Gastroesophageal sphincter (tissue), 4 donors: ENCODE data around the gene DNAH17. TPM values are rescaled to one million over a fixed set of nuclear protein-coding genes. Genes with fewer than 3 reads are reported as not detected.
A peak's percentile ranks its signal among the peaks of the same experiment; 100 is the strongest.

Experiments
- ATAC-seq: fragments of 150-250 bp; one replicate; pipeline ENCODE4 v1.9.1; 2016; ENCODE audit warnings: mild to moderate bottlenecking, moderate library complexity
- H3K27ac ChIP-seq, 4 donors: fragments of 200-600 bp; sonication (generic) in 3 of 4; 1 replicate in 3 of 4; 2 replicates in 1 of 4; pipeline ENCODE4 v1.5.1; 2016 to 2019
- H3K27me3 ChIP-seq: fragments of 200-600 bp; sonication (generic); one replicate; pipeline ENCODE4 v1.5.1; 2019
- H3K36me3 ChIP-seq, 2 donors: fragments of 200-600 bp; sonication (generic); one replicate each; pipeline ENCODE4 v1.5.1; 2019; ENCODE audit warnings: control low read depth in 1 of 2
- H3K4me1 ChIP-seq, 3 donors: fragments of 200-600 bp; sonication (generic); 1 replicate in 2 of 3; 2 replicates in 1 of 3; pipeline ENCODE4 v1.5.1; 2016 to 2019; ENCODE audit warnings: control low read depth in 2 of 3
- H3K4me3 ChIP-seq, 2 donors: fragments of 200-600 bp; sonication (generic); one replicate each; pipeline ENCODE4 v1.5.1; 2019; ENCODE audit warnings: mild to moderate bottlenecking in 1 of 2, moderate library complexity in 1 of 2
- H3K9me3 ChIP-seq, 3 donors: fragments of 200-600 bp; sonication (generic); one replicate each; pipeline ENCODE4 v1.5.1; 2017 to 2019; ENCODE audit warnings: control low read depth in 2 of 3
- EP300 ChIP-seq: sonication (generic); formaldehyde crosslinking; IDR thresholded peaks from one replicate; pipeline ENCODE4 v1.6.1; 2017; ENCODE audit warnings: antibody characterized with exemption, mild to moderate bottlenecking
- POLR2A ChIP-seq, 2 donors: fragments of 450-650 bp; IDR thresholded peaks; one replicate each; pipeline ENCODE4 v1.6.1; 2017; ENCODE audit warnings: antibody characterized with exemption in 2 of 2, mild to moderate bottlenecking in 2 of 2, moderate library complexity in 1 of 2
- POLR2AphosphoS5 ChIP-seq: sonication (generic); formaldehyde crosslinking; IDR thresholded peaks from one replicate; pipeline ENCODE4 v1.6.1; 2017; ENCODE audit warnings: antibody characterized with exemption
- WGBS, 2 donors: methylation state at CpG; one replicate each; pipeline ENCODE4 v1.1.5; 2018; ENCODE audit warnings: low coverage in 1 of 2; 5-methylcytosine and 5-hydroxymethylcytosine counted together
- small RNA-seq, 4 donors: library from RNA; depleted of rRNA; stranded (forward); fragments of <200 nt; gene quantifications; one replicate each; pipeline ENCODE3, GENCODE V24; 2016
- total RNA-seq, 4 donors: library from RNA; depleted of rRNA; stranded (reverse); fragments of >200 nt; gene quantifications; one replicate each; pipeline ENCODE4 v1.1.0, GENCODE V29; 2016
- TF ChIP-seq, protein P1 (sequence below), 4 experiments: fragments of 200-600 bp in 2 of 4; fragments of 450-650 bp in 2 of 4; sonication (generic) in 1 of 4; IDR thresholded peaks; one replicate each; pipeline ENCODE4 v1.5.1; 2017 to 2019; ENCODE audit warnings: antibody characterized with exemption in 4 of 4, mild to moderate bottlenecking in 2 of 4, moderate library complexity in 2 of 4

DNAH17 gene
- total RNA-seq, 4 donors from 2014 or later: 0.15 TPM; not detected in 3

DNA sequence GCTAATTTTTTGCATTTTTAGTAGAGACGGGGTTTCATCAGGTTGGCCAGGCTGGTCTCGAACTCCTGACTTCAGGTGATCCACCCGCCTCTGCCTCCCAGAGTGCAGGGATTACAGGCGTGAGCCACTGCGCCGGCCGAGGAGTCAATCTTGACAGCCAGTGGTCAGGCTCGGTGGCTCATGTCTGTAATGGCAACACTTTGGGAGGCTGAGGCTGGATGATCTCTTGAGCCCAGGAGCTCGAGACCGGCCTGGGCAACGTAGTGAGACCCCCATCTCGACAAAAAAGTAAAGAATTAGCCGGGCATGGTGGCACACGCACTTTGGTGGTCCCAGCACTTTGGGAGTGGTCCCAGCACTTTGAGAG lies 199.4 kb downstream of the DNAH17 start:
- Histone ChIP-seq H3K27me3 (no peaks in the 10 kb centered on the region), H3K27ac (peak overlapping the region; percentile 79 to 94 (median 89)), H3K36me3 (no peaks in the 10 kb centered on the region), H3K4me3 (peak overlapping the region; percentile 90 to 91), H3K4me1 (peaks cover 6 to 48% (median 18%) of the 10 kb centered on the region in 3 donors), H3K9me3 (no peaks in the 10 kb centered on the region)
- no peak for ATAC-seq
- no peak for TF ChIP-seq EP300
- TF ChIP-seq, protein P1, sequence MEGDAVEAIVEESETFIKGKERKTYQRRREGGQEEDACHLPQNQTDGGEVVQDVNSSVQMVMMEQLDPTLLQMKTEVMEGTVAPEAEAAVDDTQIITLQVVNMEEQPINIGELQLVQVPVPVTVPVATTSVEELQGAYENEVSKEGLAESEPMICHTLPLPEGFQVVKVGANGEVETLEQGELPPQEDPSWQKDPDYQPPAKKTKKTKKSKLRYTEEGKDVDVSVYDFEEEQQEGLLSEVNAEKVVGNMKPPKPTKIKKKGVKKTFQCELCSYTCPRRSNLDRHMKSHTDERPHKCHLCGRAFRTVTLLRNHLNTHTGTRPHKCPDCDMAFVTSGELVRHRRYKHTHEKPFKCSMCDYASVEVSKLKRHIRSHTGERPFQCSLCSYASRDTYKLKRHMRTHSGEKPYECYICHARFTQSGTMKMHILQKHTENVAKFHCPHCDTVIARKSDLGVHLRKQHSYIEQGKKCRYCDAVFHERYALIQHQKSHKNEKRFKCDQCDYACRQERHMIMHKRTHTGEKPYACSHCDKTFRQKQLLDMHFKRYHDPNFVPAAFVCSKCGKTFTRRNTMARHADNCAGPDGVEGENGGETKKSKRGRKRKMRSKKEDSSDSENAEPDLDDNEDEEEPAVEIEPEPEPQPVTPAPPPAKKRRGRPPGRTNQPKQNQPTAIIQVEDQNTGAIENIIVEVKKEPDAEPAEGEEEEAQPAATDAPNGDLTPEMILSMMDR (IDR thresholded peaks at IDR 0.05): no peak
- TF ChIP-seq POLR2AphosphoS5: no peak
- TF ChIP-seq POLR2A (IDR thresholded peaks at IDR 0.05): no peak
- WGBS, 2 donors: no CpG with 5 or more reads among the region's 14 CpGs

DNA sequence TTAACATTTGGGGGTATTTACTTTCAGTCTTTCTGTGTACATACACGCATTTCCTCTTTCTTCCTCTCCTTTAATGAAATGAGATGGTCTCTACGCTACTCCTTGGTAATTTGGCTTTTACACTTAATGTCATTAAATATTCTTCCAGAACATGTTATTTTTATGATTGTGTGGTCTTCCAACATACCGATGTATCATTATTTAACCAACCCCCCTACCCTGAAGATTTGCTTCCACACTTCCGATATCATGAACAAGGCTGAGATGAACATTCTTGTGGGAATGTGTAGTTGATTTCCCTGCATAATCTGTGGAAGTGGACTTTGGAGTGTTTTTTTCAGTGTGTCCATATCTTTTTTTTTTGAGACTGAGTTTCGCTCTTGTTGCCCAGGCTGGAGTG lies 201.0 kb downstream of the DNAH17 start:
- 87 to 95% methylated on average over 5 of the region's 5 CpGs for WGBS, 2 donors
- peaks cover 6 to 33% (median 14%) of the 10 kb centered on the region in 3 donors for H3K4me1 ChIP-seq
- H3K4me3 ChIP-seq: no peak overlapping the region
- H3K27ac ChIP-seq: peak overlapping the region in 1 of 4 donors; percentile 60
- TF ChIP-seq POLR2AphosphoS5: no peak
- TF ChIP-seq, protein P1 (IDR thresholded peaks at IDR 0.05): no peak
- no peak for TF ChIP-seq EP300
- no peak for TF ChIP-seq POLR2A (IDR thresholded peaks at IDR 0.05)
- ATAC-seq: no peak
- H3K36me3 ChIP-seq: no peaks in the 10 kb centered on the region
- H3K27me3 ChIP-seq: no peaks in the 10 kb centered on the region
- H3K9me3 ChIP-seq: no peaks in the 10 kb centered on the region

DNA sequence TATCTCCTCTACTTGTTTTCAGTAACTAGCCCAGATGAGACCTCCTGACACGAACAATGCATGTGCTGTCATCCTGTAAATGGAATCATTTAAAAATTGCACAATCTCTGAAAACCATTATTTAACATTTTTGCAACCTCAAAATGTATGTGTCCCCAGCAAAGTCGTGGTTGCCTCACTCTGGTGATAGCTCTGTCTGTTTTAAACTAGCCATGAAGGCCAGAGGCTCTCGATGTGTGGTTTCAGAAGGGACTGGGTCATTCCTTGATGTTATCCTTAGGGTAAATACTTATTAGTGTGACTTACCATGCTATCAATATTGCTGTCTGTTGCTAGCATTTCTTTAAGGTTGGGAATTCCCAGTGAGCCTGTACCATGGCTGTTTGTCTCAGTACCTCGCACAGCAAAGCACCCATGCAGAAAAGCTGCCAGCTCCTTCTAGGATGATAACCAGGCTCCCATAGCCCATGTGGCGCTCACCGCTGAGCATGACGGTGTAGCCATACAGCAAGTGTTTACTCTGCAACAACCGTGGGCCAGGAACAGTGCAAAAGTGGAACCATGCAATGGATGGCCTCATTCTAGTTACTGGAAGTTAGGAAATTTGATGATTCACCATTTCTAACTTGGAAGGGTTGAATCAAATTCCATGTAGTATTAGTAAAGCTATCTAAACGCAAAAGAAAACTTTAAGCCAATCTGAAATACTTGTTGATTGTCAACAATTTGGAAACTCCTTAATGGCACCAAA lies 201.6 kb downstream of the DNAH17 start:
- TF ChIP-seq EP300 (no peak), POLR2AphosphoS5 (peak; percentile 94)
- Histone ChIP-seq H3K36me3 (no peaks in the 10 kb centered on the region), H3K4me1 (peaks cover 6 to 27% (median 9%) of the 10 kb centered on the region in 3 donors), H3K27me3 (no peaks in the 10 kb centered on the region), H3K4me3 (no peak overlapping the region), H3K27ac (peak overlapping the region in 3 of 4 donors; percentile 6 to 60 (median 32)), H3K9me3 (no peaks in the 10 kb centered on the region)
- WGBS, 2 donors: 66 to 76% methylated on average over 3 to 6 of the region's 9 CpGs
- peak; percentile 77 for ATAC-seq

DNA sequence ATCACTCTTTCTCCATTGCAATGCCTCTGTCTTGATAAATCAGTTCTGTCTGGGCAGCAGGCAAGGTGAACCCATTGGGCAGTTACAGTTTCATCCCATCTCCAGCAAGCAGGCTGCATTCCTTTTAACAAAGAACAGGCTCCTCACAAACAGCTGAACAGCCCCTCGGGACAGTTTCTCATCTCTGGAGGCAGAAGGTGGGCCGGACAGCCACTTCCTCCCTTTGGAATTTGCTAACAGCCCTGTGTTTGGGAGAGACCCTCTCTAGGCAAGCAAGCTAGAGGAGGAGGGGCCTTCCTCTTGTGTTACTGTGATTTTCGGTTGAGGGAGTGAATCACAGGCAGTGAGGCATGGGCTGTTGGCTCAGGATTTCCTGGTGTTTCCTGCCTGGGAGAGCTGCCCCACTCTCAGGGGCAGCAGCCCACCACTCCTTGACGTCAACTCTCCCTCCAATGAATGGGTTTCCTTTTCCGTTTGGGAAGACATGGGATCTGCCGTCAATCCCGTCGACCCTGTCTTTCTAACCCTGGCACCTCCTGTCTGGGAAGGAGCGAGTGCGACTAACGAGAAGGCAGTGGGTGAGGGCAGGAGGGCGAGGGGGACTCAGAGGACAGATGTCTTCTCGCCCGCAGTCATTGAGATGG lies 202.4 kb downstream of the DNAH17 start:
- 21 to 67% methylated on average over 1 to 4 of the region's 14 CpGs for WGBS, 2 donors
- Histone ChIP-seq H3K4me1 (peaks cover 4 to 19% (median 4%) of the 10 kb centered on the region in 3 donors), H3K4me3 (no peak overlapping the region), H3K27me3 (no peaks in the 10 kb centered on the region), H3K9me3 (no peaks in the 10 kb centered on the region), H3K27ac (peak overlapping the region in 3 of 4 donors; percentile 6 to 60 (median 32)), H3K36me3 (no peaks in the 10 kb centered on the region)
- TF ChIP-seq POLR2A (IDR thresholded peaks at IDR 0.05) (no peak), POLR2AphosphoS5 (no peak), EP300 (no peak)
- TF ChIP-seq, protein P1 (IDR thresholded peaks at IDR 0.05): no peak
- no peak for ATAC-seq

DNA sequence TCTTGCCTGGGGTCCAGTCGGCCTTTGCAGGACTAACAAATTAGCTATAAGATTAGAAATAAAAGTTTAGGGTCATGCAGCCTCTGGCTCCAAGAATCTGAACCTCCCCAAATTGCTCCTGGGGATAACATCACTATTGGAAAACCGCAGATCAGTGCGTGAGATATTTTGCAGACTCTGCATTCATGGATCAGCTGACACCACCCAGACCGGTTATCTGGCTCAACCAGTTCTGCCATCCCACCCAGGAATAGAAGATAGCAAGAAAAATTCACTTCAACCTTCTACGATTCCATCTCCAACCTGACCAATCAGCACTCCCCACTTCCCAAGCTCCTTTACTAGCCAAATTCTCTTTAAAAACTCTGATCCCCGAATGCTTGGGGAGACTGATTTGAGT lies 203.0 kb downstream of the DNAH17 start:
- TF ChIP-seq POLR2AphosphoS5: no peak
- no peak for TF ChIP-seq POLR2A (IDR thresholded peaks at IDR 0.05)
- TF ChIP-seq, protein P1 (IDR thresholded peaks at IDR 0.05): no peak
- no peak for TF ChIP-seq EP300
- no peak for ATAC-seq
- H3K9me3 ChIP-seq: no peaks in the 10 kb centered on the region
- H3K36me3 ChIP-seq: no peaks in the 10 kb centered on the region
- H3K4me1 ChIP-seq: peaks cover 0 to 13% (median 0%) of the 10 kb centered on the region in 3 donors
- H3K27me3 ChIP-seq: no peaks in the 10 kb centered on the region
- WGBS, 2 donors: 55 to 63% methylated on average over 4 to 5 of the region's 6 CpGs
- peak overlapping the region in 3 of 4 donors; percentile 6 to 60 (median 32) for H3K27ac ChIP-seq
- H3K4me3 ChIP-seq: no peak overlapping the region

Small RNA genes lying within 50 kb of the gene (small RNA-seq; reads per million reads assigned to genes)
- 0 reads per million in 4 donors for gene RF00415
- 0 reads per million in 4 donors for gene RN7SL454P

Other genes starting within 250 kb of the DNAH17 start
- 100 to 1,000 TPM in 1 of 4 donors, 10 to 100 TPM in 3; 11.5 to 423 (median 38.2) TPM for gene SOCS3, start 217.3 kb downstream of the DNAH17 start, total RNA-seq
- gene PGS1, start 198.7 kb downstream of the DNAH17 start, total RNA-seq: 10 to 100 TPM; 24.1 to 53.0 (median 38.8) TPM
- 10 to 100 TPM; 26.9 to 38.0 (median 31.0) TPM for gene CYTH1, start 204.9 kb upstream of the DNAH17 start, total RNA-seq